ENCODE measurements around the gene RHBG.

Gene RHBG

DNA sequence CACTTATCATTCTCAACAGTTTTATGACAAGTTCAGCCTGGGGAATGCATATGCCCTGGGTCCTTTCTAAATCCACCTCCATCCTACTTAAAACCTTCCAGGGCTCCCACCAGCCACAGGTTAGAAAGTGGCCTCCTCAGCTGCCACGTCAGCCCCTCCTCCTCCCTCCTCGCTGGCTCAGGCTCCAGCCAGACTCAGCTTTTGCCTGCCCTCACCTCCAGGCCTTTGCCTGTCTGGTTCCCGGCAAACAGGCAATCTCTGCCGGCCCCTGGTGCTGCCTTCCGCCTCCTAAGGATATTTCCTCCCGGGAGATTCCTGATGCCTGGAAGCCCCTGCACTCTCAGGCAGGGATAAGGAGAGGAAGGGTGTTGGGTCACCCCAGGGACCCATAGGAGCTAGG is 9.5 kb downstream of the RHBG start:
- TF ChIP-seq, protein P1, sequence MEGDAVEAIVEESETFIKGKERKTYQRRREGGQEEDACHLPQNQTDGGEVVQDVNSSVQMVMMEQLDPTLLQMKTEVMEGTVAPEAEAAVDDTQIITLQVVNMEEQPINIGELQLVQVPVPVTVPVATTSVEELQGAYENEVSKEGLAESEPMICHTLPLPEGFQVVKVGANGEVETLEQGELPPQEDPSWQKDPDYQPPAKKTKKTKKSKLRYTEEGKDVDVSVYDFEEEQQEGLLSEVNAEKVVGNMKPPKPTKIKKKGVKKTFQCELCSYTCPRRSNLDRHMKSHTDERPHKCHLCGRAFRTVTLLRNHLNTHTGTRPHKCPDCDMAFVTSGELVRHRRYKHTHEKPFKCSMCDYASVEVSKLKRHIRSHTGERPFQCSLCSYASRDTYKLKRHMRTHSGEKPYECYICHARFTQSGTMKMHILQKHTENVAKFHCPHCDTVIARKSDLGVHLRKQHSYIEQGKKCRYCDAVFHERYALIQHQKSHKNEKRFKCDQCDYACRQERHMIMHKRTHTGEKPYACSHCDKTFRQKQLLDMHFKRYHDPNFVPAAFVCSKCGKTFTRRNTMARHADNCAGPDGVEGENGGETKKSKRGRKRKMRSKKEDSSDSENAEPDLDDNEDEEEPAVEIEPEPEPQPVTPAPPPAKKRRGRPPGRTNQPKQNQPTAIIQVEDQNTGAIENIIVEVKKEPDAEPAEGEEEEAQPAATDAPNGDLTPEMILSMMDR (IDR thresholded peaks at IDR 0.05; ENCODE audit: low read depth, low read length) = no peak
- no peak for DNase-seq (ENCODE audit: low read depth in 2 of 2)
- H3K4me3 ChIP-seq (replicated peaks in 1 of 2; ENCODE audit: low read depth in 2 of 2, low read length in 2 of 2) = no peak overlapping the region

GRCh38 chr1:156379420-156380165 is 10.6 kb downstream of the RHBG start:
- DNase-seq (ENCODE audit: low read depth in 2 of 2) = peak in 1 of 2 donors; percentile 15
- no peak overlapping the region for H3K4me3 ChIP-seq (replicated peaks in 1 of 2; ENCODE audit: low read depth in 2 of 2, low read length in 2 of 2)
- TF ChIP-seq, protein P1 (IDR thresholded peaks at IDR 0.05; ENCODE audit: low read depth, low read length) = no peak

DNA sequence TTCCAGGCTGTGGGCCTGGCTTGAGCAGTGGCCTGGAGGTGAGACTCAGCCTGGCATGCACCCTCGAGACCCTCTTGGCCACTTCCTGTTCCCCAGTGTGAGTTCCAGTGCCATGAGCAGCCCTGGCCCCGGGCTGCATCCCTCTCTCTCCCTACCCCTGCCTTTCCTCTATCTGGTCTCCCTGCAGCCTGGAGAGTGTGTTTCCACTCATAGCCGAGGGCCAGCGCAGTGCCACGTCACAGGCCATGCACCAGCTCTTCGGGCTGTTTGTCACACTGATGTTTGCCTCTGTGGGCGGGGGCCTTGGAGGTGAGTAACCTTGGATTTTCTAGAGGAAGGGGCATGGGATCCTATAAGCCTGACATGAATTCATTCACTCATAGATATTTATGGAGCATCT is 13.6 kb downstream of the RHBG start:
- no peak for DNase-seq (ENCODE audit: low read depth in 2 of 2)

DNA sequence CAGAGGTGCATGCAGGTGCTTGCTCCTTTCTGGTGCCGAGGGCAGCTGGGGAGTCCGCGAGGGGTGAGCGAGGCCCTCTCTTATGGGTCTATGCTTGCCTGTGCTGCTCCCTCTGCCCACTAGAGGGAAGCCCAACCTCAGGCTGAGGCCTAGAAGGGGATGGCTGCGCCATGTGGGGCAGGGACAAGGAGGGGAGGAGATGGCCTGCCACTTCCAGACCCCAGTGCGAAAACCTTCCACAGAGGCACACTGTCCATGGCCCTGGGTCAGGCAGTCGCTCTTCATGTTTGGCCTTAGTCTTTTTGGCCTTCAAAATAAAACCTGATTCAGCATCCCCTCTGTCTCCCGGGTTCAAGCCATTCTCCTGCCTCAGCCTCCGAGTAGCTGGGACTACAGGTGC is 14.0 kb downstream of the RHBG start:
- no peak overlapping the region for H3K4me3 ChIP-seq (replicated peaks in 1 of 2; ENCODE audit: low read depth in 2 of 2, low read length in 2 of 2)
- DNase-seq (ENCODE audit: low read depth in 2 of 2) = peak; percentile 64 to 66
- TF ChIP-seq, protein P1 (IDR thresholded peaks at IDR 0.05; ENCODE audit: low read depth, low read length) = peak; percentile 98

More for the DNA sequence above, 13.6 kb downstream of the RHBG start:
- H3K4me3 ChIP-seq (replicated peaks in 1 of 2; ENCODE audit: low read depth in 2 of 2, low read length in 2 of 2) = no peak overlapping the region
- TF ChIP-seq, protein P1 (IDR thresholded peaks at IDR 0.05; ENCODE audit: low read depth, low read length) = no peak

DNA sequence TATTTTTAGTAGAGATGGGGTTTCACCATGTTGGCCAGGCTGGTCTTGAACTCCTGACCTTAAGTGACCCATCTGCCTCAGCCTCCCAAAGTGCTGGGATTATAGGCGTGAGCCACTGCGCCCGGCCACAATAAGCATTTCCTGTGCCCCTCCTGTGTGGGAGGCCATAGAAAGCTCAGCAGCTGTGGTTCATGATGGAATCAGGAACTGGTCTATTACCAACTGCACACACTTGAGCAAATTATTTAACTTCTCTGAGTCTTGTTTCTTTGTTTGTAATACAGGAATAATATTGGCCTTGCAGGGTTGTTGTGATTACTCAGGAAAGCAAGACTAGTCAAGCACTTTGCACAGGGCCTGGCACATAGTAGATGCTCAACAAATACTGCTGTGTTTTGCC is 15.0 kb downstream of the RHBG start:
- no peak for DNase-seq (ENCODE audit: low read depth in 2 of 2)
- no peak overlapping the region for H3K4me3 ChIP-seq (replicated peaks in 1 of 2; ENCODE audit: low read depth in 2 of 2, low read length in 2 of 2)
- TF ChIP-seq, protein P1 (IDR thresholded peaks at IDR 0.05; ENCODE audit: low read depth, low read length) = no peak

- no peak overlapping the region for H3K4me3 ChIP-seq (replicated peaks in 1 of 2; ENCODE audit: low read depth in 2 of 2, low read length in 2 of 2)
- DNase-seq (ENCODE audit: low read depth in 2 of 2) = no peak
- TF ChIP-seq, protein P1 (IDR thresholded peaks at IDR 0.05; ENCODE audit: low read depth, low read length) = no peak
Measured at GRCh38 chr1:156384658-156385057, 15.6 kb downstream of the RHBG start.
